HEK293 (cell line): ENCODE results near the gene KIF9.

ENCODE experiments used
- CTCF ChIA-PET: fragments of 350-600 bp; formaldehyde crosslinking; extraction: SDS; loops from one replicate; lab custom pipeline; 2021; ENCODE audit warnings: antibody characterized with exemption; lab: Yijun Ruan, JAX
- POLR2A ChIA-PET: fragments of 300-600 bp; formaldehyde crosslinking; extraction: SDS; loops from one replicate; lab custom pipeline; 2020; ENCODE audit warnings: antibody characterized with exemption, inconsistent platforms; lab: Yijun Ruan, JAX
- H3K27ac ChIP-seq: fragments of 200-500 bp; sonication (Bioruptor generic); 2 replicates; pipeline ENCODE4 v1.5.1; 2014; ENCODE audit warnings: low read depth, low read length, control low read depth, inconsistent platforms; ENCODE audit errors: extremely low read depth
- H3K36me3 ChIP-seq, 2 experiments: fragments of 200-500 bp in 1 of 2; sonication (Bioruptor generic) in 1 of 2; 1 replicate in 1 of 2; 2 replicates in 1 of 2; pipeline ENCODE4 v1.5.1; 2014 to 2017; ENCODE audit warnings: inconsistent platforms in 2 of 2, low read length in 2 of 2; ENCODE audit not compliant: control insufficient read depth in 2 of 2, insufficient read depth in 1 of 2
- H3K4me1 ChIP-seq: fragments of 200-500 bp; sonication (Bioruptor generic); 2 replicates; pipeline ENCODE4 v1.5.1; 2014; ENCODE audit warnings: mild to moderate bottlenecking, low read length, inconsistent platforms; ENCODE audit not compliant: control insufficient read depth, insufficient read depth
- H3K4me3 ChIP-seq: 2 replicates; pipeline ENCODE4 v1.5.1; 2011; ENCODE audit warnings: low read depth, mild to moderate bottlenecking, control low read depth, low read length, moderate library complexity
- H3K9me3 ChIP-seq: fragments of 200-500 bp; sonication (Bioruptor generic); 2 replicates; pipeline ENCODE4 v1.5.1; 2014; ENCODE audit warnings: low read depth, low read length, inconsistent platforms; ENCODE audit not compliant: control insufficient read depth, insufficient read depth
- AEBP2 ChIP-seq: fragments of 450-650 bp; formaldehyde crosslinking; IDR thresholded peaks from 2 replicates; pipeline ENCODE4 v1.5.1; 2016; ENCODE audit warnings: missing biosample characterization, missing genetic modification characterization, borderline replicate concordance
- MEIS1 ChIP-seq: sonication (generic); formaldehyde crosslinking; IDR thresholded peaks from 2 replicates; pipeline ENCODE4 v1.8.1; 2022; ENCODE audit warnings: missing genetic modification reagents, mild to moderate bottlenecking, borderline replicate concordance
- MYNN ChIP-seq: fragments of 450-650 bp; formaldehyde crosslinking; IDR thresholded peaks from 2 replicates; pipeline ENCODE4 v1.5.1; 2016; ENCODE audit warnings: missing biosample characterization, missing genetic modification characterization, borderline replicate concordance
- PRDM1 ChIP-seq: fragments of 450-650 bp; formaldehyde crosslinking; IDR thresholded peaks from 2 replicates; pipeline ENCODE4; 2016; ENCODE audit warnings: missing biosample characterization, missing genetic modification characterization
- SP2 ChIP-seq: fragments of 450-650 bp; formaldehyde crosslinking; IDR thresholded peaks from 2 replicates; pipeline ENCODE4 v1.5.1; 2016; ENCODE audit warnings: missing biosample characterization, missing genetic modification characterization
- YY1 ChIP-seq: fragments of 450-650 bp; formaldehyde crosslinking; IDR thresholded peaks from 2 replicates; pipeline ENCODE4 v1.5.1; 2018; ENCODE audit warnings: missing biosample characterization, missing genetic modification characterization
- ZBTB26 ChIP-seq: fragments of 450-650 bp; formaldehyde crosslinking; optimal IDR thresholded peaks from 2 replicates; pipeline ENCODE3; 2016; ENCODE audit warnings: missing biosample characterization, mild to moderate bottlenecking, missing genetic modification characterization
- ZBTB48 ChIP-seq: fragments of 450-650 bp; formaldehyde crosslinking; IDR thresholded peaks from 2 replicates; pipeline ENCODE4 v1.5.1; 2016; ENCODE audit warnings: missing biosample characterization, missing genetic modification characterization
- ZNF202 ChIP-seq: fragments of 450-650 bp; formaldehyde crosslinking; IDR thresholded peaks from 2 replicates; pipeline ENCODE4 v1.5.1; 2016; ENCODE audit warnings: missing biosample characterization, missing genetic modification characterization, borderline replicate concordance
- ZNF214 ChIP-seq: fragments of 450-650 bp; formaldehyde crosslinking; IDR thresholded peaks from 2 replicates; pipeline ENCODE4 v1.5.1; 2017; ENCODE audit warnings: missing biosample characterization, mild to moderate bottlenecking, missing genetic modification characterization, borderline replicate concordance
- ZNF23 ChIP-seq: fragments of 450-650 bp; formaldehyde crosslinking; IDR thresholded peaks from 2 replicates; pipeline ENCODE4 v1.5.1; 2016; ENCODE audit warnings: missing biosample characterization, missing genetic modification characterization, borderline replicate concordance
- ZNF266 ChIP-seq: fragments of 450-650 bp; formaldehyde crosslinking; IDR thresholded peaks from 2 replicates; pipeline ENCODE4 v1.5.1; 2016; ENCODE audit warnings: missing biosample characterization, missing genetic modification characterization, low read depth
- ZNF366 ChIP-seq: fragments of 450-650 bp; formaldehyde crosslinking; conservative IDR thresholded peaks from 2 replicates; pipeline ENCODE4 v1.5.1; 2016; ENCODE audit warnings: missing biosample characterization, missing genetic modification characterization
- ZNF529 ChIP-seq: fragments of 450-650 bp; formaldehyde crosslinking; IDR thresholded peaks from 2 replicates; pipeline ENCODE4 v1.5.1; 2017; ENCODE audit warnings: missing genetic modification characterization, missing biosample characterization; ENCODE audit not compliant: insufficient replicate concordance
- ZNF530 ChIP-seq: fragments of 450-650 bp; formaldehyde crosslinking; IDR thresholded peaks from 2 replicates; pipeline ENCODE4 v1.5.1; 2016; ENCODE audit warnings: low read depth, missing biosample characterization, missing genetic modification characterization
- ZNF624 ChIP-seq: fragments of 450-650 bp; formaldehyde crosslinking; IDR thresholded peaks from 2 replicates; pipeline ENCODE4 v1.5.1; 2017; ENCODE audit warnings: missing biosample characterization, missing genetic modification characterization
- ZNF645 ChIP-seq: fragments of 450-650 bp; formaldehyde crosslinking; IDR thresholded peaks from 2 replicates; pipeline ENCODE4; 2016; ENCODE audit warnings: missing biosample characterization, missing genetic modification characterization
- ZNF654 ChIP-seq: fragments of 450-650 bp; formaldehyde crosslinking; IDR thresholded peaks from 2 replicates; pipeline ENCODE4 v1.5.1; 2016; ENCODE audit warnings: low read depth, missing biosample characterization, missing genetic modification characterization
- ZNF658 ChIP-seq: fragments of 450-650 bp; formaldehyde crosslinking; IDR thresholded peaks from 2 replicates; pipeline ENCODE4; 2016; ENCODE audit warnings: missing biosample characterization, missing genetic modification characterization
- ZNF677 ChIP-seq: fragments of 450-650 bp; IDR thresholded peaks from 2 replicates; pipeline ENCODE4 v1.5.0; 2018; ENCODE audit warnings: missing biosample characterization, mild to moderate bottlenecking, missing genetic modification characterization, moderate library complexity
- ZNF768 ChIP-seq: fragments of 450-650 bp; formaldehyde crosslinking; IDR thresholded peaks from 2 replicates; pipeline ENCODE4 v1.5.1; 2018; ENCODE audit warnings: missing biosample characterization, mild to moderate bottlenecking, missing genetic modification characterization
- ZNF843 ChIP-seq: fragments of 450-650 bp; formaldehyde crosslinking; IDR thresholded peaks from 2 replicates; pipeline ENCODE4 v1.5.1; 2016; ENCODE audit warnings: missing biosample characterization, missing genetic modification characterization

KIF9 gene

GRCh38 chr3:47306022-47306421, 23.4 kb upstream of the KIF9 start (continued):
- TF ChIP-seq ZNF843 (tag by site-specific recombination) (no peak), ZNF530 (tag by site-specific recombination) (no peak)
- TF ChIP-seq, all 188 proteins: peak for 0

GRCh38 chr3:47301456-47301855, 18.9 kb upstream of the KIF9 start:
- Histone ChIP-seq H3K9me3 (no peaks in the 10 kb centered on the region), H3K27ac (no peak overlapping the region), H3K4me3 (no peak overlapping the region), H3K36me3 (peaks cover 0 to 18% of the 10 kb centered on the region in 2 experiments; a peak in 1 of 3 replicates), H3K4me1 (no peaks in the 10 kb centered on the region)
- POLR2A ChIA-PET: no interaction called here
- TF ChIP-seq ZNF202 (tag by site-specific recombination) (no peak), MEIS1 (no peak), YY1 (tag by site-specific recombination) (no peak), ZNF529 (no peak), ZNF677 (tag by site-specific recombination) (no peak), MYNN (tag by site-specific recombination) (no peak), ZNF645 (no peak), PRDM1 (tag by site-specific recombination) (no peak), ZNF266 (tag by site-specific recombination) (no peak)
- TF ChIP-seq, all 188 proteins: peak for 0
- CTCF ChIA-PET: no interaction called here

- H3K36me3 ChIP-seq: peaks cover 0 to 18% of the 10 kb centered on the region in 2 experiments; a peak in 1 of 3 replicates
- POLR2A ChIA-PET: no interaction called here
- H3K4me3 ChIP-seq: no peak overlapping the region
- TF ChIP-seq ZNF366 (peak; percentile 63), ZNF624 (tag by site-specific recombination) (no peak)
- H3K9me3 ChIP-seq: no peaks in the 10 kb centered on the region
- no peak overlapping the region for H3K27ac ChIP-seq
- H3K4me1 ChIP-seq: no peaks in the 10 kb centered on the region
- CTCF ChIA-PET: interaction anchor here (0.6 to 1.3 kb wide), 2 partner anchors 21 to 24 kb away, joined by 3 to 5 read pairs; no protein-coding TSS in a partner anchor
Observed at GRCh38 chr3:47299381-47300318, 17.1 kb upstream of the KIF9 start.

- POLR2A ChIA-PET: no interaction called here
- H3K4me1 ChIP-seq: no peaks in the 10 kb centered on the region
- no peak overlapping the region for H3K4me3 ChIP-seq
- CTCF ChIA-PET: interaction anchor here (1.3 kb wide), 1 partner anchor 25 kb away, joined by 5 read pairs; no protein-coding TSS in a partner anchor
- peaks cover 0 to 17% of the 10 kb centered on the region in 2 experiments; a peak in 1 of 3 replicates for H3K36me3 ChIP-seq
- H3K9me3 ChIP-seq: no peaks in the 10 kb centered on the region
- no peak for TF ChIP-seq ZNF658 (tag by site-specific recombination)
- no peak for TF ChIP-seq ZNF654 (tag by site-specific recombination)
- no peak for TF ChIP-seq ZNF214 (tag by site-specific recombination)
- no peak for TF ChIP-seq ZBTB26 (tag by site-specific recombination)
- TF ChIP-seq SP2: no peak
- TF ChIP-seq ZNF23 (tag by site-specific recombination): no peak
- no peak for TF ChIP-seq ZBTB48
- no peak for TF ChIP-seq ZNF768 (tag by site-specific recombination)
- no peak for TF ChIP-seq AEBP2 (tag by site-specific recombination)
- H3K27ac ChIP-seq: no peak overlapping the region
Observed at GRCh38 chr3:47298439-47298838, 15.8 kb upstream of the KIF9 start.
